ENCODE measurements around the gene TPCN1.

Gene TPCN1

DNA sequence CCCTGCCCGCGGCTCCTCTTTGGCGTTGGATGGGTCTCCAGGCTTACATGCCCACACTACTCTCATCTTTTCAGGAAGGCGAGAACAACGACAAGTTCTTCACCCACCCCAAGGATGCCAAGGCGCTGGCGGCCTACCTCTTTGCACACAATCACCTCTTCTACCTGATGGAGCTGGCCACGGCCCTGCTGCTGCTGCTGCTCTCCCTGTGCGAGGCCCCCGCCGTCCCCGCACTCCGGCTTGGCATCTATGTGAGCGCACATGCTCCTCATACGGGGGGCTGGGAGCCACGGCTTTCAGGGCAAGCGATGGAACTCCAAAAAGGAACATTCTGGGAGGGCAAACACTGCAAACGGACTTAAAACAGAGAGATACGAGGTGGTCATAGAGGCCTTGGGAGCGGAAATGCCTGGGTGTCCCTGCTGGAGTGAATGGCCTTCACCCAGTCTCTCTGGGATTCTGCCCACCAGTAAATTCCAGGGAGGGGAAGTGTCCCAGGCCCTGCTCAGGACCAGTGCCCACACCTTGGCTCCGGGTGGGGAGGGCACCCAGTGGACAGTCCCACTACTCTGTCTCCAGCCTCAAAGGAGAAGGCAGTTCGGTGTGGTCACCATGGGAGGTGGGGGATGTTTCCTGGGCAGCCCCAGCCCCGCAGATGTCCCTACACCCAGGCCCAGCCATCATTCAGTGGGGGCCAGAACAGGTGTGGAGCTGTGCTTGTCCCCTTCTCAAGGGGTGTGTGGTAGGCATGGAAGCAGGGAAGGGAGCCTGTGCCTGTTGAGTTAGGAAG is 45.0 kb downstream of the TPCN1 start:
- no peak for DNase-seq

GRCh38 chr12:113267621-113268020 is 46.4 kb downstream of the TPCN1 start:
- DNase-seq, result no peak

DNA sequence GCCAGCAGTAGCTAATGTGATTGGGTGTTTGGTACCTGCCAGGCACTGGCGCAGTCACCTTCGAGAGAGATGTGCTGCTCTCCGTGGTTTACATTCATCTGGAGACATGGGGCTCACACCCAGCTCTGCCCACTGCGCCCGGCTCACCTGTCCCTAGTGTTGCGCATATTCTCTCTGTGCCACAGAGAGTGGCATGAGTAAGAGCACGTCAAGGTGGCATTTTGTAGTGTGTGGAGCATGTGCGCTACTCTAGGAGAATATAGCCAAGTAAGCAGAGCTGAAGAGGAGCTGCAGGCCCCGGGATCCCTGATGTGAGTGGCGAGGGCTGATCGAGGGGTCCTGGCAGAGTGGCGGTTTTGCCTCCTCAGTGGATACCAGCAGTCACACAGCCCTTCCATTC is 46.9 kb downstream of the TPCN1 start:
- no peak for DNase-seq

DNA sequence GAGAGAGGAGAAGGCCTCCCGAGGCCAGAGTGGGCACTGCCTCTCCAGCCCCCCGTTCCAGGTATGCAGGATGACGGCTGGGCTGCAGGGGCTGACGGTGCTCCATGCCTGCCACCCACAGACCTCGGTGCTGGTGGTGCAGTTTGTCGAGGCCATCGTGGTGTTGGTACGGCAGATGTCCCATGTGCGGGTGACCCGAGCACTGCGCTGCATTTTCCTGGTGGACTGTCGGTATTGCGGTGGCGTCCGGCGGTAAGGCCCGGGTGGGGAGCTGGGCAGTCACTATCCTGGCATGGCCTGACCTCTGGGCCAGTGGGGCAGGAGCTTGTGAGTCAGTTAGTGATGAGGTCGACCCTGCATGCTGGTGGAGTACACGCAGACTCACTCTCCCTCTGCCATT is 47.4 kb downstream of the TPCN1 start:
- DNase-seq, result no peak

DNA sequence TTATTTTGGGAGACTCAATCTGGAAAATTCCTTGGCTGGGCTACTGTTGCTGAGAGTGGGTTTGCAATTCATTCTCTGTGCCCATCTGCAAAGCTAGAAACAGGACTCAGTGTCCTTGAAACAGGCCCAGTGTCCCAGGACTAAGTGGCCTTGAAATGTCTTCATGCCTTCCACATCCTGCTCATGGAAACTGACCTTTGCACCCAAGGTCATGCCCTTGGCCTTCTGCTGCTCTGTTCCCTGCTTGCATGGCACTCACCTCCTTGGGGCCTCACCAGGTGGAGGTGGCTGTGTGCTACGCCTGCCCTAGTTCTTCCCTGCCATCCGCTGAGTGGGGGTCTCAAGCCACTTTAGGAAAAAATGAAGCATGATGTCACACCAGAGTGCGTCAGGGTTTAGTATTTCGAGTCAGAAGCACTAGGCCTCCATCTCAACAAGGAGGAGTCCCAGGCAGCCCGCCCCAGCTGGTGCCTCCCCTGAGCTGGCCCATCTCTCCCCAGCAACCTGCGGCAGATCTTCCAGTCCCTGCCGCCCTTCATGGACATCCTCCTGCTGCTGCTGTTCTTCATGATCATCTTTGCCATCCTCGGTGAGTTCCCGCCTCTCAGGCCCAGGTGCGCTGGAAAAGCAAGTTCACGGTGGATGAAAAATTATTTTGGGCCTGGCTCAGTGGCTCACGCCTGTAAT is 48.1 kb downstream of the TPCN1 start:
- DNase-seq, result no peak

DNA sequence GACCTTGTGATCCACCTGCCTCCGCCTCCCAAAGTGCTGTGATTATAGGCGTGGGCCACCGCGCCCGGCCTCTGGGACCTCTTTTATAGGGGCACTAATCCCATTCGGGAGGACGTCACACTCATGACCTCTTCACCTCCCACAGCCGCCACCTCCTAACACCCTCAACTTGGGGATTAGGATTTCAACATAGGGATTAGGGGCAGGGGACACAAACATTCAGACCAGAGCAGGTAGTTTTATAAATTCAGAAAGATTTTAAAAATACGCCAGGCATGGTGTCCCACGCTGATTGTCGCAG is 49.4 kb downstream of the TPCN1 start:
- no peak for DNase-seq

GRCh38 chr12:113271466-113271852 is 50.2 kb downstream of the TPCN1 start:
- no peak for DNase-seq

DNA sequence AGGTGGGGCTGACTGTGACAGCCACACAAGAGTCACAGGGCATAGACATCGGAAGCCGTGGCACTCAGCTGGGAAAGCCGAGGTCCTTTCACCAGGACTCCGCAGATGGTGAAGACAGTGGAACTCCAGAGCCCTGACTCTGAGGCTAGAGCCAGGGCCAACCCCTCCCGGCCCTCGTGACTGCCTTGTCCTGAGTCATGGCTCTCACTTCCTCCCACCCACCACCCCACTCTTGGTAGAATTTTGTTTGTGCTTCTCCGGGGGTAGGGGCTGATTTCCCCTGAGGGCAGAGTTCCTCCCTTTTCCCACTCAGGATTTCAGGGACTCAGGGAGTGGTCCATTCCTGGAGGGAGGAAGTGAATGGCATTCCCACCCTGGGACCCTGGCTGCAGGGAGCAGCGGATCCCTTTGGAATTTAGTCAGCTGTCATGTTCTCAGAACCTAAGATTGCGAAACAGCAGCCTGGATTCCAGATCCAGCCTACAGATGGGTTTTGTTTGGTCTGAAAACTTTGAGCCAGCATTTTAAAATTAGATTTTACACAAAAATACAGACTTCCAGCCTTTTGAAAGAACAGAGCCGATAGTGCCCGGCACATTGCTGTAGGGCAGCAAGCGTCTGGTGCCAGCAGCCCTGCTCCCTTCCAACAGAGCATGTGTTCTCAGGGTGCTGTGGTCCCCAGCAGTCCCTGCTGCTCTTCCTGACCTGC is 50.7 kb downstream of the TPCN1 start:
- DNase-seq, result no peak

- DNase-seq, result no peak
Observed at GRCh38 chr12:113273053-113273725, 51.9 kb downstream of the TPCN1 start.

GRCh38 chr12:113274848-113275247 is 53.6 kb downstream of the TPCN1 start:
- DNase-seq, result no peak

DNA sequence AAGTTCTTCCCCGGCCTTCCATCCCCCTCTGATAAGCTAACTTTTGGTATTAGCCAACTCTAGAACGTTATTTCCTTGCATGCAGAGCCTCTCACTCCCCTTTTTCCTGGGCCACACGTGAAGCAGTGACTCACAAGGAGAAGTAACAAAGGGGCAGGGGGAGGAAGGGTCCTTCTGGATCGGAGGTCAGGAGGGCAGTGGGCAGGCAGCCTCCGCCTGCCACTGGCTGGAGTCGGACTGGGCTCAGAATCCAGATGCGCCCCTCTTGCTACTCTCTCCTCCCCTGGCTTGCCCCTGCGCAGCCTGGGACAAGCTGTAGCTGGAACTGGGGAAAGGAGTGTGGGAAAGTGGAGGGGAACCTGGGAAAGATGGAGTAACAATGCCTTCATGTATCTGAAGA is 55.0 kb downstream of the TPCN1 start:
- DNase-seq, result no peak

DNA sequence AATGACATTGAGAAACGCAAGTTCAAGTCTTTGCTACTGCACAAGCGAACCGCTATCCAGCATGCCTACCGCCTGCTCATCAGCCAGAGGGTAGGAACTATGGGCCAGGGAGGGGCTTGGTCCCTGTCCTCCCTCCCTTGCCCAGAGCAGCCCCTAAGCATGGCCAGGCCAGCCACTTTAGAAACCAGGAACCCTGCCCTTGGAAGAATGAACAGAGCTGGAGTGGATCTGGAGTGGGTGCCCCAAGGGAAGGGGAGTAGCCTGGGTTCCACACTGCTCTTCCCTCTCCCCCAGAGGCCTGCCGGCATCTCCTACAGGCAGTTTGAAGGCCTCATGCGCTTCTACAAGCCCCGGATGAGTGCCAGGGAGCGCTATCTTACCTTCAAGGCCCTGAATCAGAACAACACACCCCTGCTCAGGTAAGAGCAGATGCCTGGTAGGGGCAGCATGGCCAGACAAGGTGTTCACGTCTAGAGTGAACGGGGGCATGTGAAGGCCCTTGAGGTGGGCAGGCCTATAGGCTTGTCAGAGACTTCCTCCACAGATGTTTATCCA is 55.8 kb downstream of the TPCN1 start:
- no peak for DNase-seq

DNA sequence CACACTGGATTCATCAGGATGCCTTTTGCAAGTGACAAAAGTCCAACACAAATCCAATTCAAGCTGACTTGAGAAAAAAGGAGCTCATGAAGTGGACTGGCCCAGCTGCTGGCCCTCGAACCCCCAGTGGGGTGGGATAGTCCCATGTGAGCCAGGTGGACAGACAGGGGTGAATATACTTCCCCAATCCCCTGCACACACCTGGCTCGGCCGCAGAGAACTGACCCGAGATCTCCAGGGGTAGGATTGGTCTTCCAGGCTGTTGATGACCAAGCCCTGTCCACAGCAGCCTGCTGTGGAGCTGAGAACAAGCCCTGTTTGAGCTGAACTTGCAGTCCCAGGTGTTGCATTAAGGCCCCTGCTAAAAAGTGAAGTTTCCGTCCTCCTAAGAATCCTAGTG is 56.2 kb downstream of the TPCN1 start:
- DNase-seq, result no peak

- no peak for DNase-seq
Observed at GRCh38 chr12:113278141-113278540, 56.9 kb downstream of the TPCN1 start.

- DNase-seq, result no peak
Observed at GRCh38 chr12:113278633-113279032, 57.4 kb downstream of the TPCN1 start.

- no peak for DNase-seq
Observed at GRCh38 chr12:113284751-113285150, 63.5 kb downstream of the TPCN1 start.

DNA sequence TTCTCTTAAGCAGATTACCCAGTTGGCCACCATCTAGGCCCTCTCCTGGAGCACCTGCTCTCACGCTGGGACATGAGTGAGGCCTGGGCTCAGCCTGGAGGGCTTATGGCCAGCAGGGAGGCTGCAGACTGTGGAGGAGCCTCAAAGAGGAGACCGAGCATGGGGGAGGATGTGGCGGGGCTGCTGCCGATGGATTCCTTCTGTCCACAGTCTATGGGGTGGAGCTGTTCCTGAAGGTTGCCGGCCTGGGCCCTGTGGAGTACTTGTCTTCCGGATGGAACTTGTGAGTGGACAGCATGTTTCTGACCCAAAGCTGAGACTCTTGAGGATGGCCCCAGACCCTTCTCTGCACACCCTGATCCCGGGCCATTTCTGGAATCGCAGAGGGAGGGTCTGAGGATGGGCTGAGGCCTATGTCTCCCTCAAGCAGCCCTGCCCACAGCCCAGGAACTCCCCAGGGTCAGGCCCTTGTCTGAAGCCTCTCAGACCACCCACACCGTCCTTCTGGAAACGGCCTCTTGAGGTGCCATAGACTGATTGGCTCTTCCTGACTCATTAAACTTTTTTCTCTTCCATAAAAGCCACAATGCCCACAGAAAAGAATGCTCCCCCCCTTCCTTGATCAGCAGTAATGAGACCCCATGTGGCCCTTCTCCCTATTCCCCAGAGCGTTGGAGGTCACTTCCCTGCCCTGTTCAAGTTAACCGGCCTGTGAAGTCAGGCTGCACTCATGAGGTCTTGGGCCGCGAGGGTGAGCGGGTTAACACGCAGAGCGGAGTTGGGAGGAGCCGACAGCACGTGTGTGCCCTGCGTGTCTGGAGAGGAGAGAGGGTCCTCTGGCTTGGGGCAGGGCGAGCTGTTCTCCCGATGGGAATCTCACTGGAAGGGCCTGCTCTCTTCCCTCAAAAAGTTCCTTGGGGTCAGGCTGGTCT is 64.7 kb downstream of the TPCN1 start:
- DNase-seq, result no peak

- DNase-seq, result no peak
Observed at GRCh38 chr12:113286712-113287111, 65.4 kb downstream of the TPCN1 start.

- no peak for DNase-seq
Observed at GRCh38 chr12:113287146-113287898, 66.1 kb downstream of the TPCN1 start.

DNA sequence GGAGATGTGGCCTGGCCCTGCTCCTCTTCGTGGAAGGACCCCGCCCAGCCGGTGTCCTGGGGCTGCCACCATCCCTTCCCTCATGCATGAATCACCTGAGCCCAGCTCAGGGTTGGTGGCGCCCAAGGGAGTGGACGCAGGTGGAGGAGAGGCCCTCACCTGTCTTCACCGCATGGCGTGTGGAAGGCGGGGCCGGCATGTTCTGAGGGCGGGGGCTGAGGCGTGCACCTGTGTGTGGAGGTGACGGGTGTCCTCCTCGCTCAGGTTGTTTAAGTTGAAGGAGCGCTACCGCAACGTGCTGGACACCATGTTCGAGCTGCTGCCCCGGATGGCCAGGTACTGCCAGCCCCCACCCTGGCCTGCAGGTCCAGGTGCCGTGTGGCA is 66.6 kb downstream of the TPCN1 start:
- DNase-seq, result no peak

GRCh38 chr12:113289361-113289760 is 68.1 kb downstream of the TPCN1 start:
- DNase-seq, result no peak
